22Rv1 (cell line): ENCODE results near the gene PKP4.

Experiments
- H3K27ac ChIP-seq: fragments of 450-650 bp; 2 replicates; pipeline ENCODE4 v1.5.1; 2017
- ZFX ChIP-seq: fragments of 450-650 bp; IDR thresholded peaks from 2 replicates; pipeline ENCODE4 v1.6.1; 2017; ENCODE audit warnings: antibody characterized with exemption, borderline replicate concordance
- TF ChIP-seq, protein P1 (sequence below): fragments of 450-650 bp; IDR thresholded peaks from 2 replicates; pipeline ENCODE4 v1.5.1; 2017; ENCODE audit warnings: mild to moderate bottlenecking

Gene PKP4

DNA sequence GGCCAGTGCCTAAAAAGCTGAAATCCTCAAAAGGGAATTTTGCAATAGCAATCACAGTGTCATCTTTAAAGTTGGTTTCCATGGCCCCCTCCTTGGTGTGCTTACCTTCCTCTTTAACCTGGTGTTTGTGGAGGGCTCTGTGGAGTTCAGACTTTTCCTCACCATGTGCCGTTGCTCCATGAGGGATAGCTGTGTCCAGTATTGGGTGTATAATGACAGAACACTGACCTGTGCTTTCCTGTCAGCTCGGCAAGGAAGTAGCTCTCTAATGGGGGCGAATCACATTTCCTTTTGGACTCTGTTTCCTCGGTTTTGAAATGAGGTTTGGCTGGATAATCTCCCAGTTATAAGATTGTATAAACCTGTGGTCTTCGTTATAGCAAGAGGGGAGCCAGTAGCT, 172.4 kb downstream of the PKP4 start:
- TF ChIP-seq ZFX, result no peak
- TF ChIP-seq, protein P1, sequence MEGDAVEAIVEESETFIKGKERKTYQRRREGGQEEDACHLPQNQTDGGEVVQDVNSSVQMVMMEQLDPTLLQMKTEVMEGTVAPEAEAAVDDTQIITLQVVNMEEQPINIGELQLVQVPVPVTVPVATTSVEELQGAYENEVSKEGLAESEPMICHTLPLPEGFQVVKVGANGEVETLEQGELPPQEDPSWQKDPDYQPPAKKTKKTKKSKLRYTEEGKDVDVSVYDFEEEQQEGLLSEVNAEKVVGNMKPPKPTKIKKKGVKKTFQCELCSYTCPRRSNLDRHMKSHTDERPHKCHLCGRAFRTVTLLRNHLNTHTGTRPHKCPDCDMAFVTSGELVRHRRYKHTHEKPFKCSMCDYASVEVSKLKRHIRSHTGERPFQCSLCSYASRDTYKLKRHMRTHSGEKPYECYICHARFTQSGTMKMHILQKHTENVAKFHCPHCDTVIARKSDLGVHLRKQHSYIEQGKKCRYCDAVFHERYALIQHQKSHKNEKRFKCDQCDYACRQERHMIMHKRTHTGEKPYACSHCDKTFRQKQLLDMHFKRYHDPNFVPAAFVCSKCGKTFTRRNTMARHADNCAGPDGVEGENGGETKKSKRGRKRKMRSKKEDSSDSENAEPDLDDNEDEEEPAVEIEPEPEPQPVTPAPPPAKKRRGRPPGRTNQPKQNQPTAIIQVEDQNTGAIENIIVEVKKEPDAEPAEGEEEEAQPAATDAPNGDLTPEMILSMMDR, result no peak
- no peak overlapping the region for H3K27ac ChIP-seq

DNA sequence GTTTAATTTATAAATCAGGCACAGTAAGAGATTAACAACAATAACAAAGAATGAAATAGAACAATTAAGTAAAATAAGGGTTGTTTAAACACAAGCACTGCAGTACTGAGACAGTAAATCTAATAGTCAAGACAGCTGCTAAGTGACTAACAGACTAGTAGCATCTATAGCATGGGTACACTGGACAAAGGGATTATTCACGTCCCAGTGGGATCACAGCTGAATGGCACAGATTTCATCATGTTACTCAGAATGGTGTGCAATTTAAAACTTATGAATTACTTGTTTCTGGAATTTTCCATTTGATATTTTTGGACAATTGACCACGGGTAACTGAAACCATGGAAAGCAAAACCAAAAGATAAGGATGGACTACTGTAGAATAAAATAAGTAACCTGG, 176.5 kb downstream of the PKP4 start:
- TF ChIP-seq, protein P1, result no peak
- no peak for TF ChIP-seq ZFX
- no peak overlapping the region for H3K27ac ChIP-seq

DNA sequence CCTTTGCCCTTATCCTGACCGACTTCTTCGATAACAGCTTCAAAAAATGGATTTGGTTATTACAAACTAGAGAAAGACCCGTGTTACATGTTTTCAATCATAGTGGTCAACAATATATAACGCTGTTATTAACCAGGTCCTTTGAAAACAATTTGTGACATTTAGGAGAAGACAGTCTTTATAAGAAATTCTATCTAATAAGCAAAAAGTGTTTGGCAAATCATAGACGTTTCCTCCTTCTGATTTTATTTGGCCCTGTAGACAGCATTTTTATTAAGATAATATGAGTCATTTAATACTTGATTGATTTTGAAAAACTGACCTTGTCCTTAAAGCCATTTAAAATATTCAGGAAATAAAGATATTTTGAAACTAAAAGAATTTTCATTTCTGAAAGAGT, 177.9 kb downstream of the PKP4 start:
- TF ChIP-seq, protein P1, result no peak
- no peak for TF ChIP-seq ZFX

DNA sequence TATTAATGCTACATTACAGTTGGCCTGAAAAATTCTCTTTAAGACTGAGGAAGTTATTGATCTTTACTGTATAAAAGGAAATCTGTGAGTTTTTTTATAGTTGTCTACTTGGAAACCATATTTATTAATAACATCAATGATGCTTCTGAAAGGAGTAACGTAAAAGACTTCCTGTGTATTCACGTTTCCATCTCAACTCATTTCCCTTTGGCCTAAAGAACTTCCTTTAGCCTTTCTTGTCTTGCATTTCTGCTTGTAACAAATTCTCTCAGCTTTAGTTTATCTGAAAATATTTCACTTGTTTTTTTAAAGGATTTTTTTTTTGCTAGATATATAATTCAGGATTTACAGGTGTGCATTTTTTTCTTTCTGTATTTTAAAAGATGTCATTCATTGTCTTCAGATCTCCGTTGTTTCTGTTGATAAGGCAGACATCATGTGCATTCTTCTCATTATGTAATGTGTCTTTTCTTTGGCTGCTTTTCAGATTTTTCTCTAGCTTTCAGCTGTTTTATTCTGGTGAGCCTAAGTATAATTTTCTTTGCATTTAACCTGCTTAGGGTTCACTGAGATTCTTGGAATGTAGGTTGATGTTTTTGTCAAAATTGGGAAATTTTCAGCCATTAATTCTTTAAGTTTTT, 179.3 kb downstream of the PKP4 start:
- no peak overlapping the region for H3K27ac ChIP-seq
- TF ChIP-seq ZFX, result no peak
- TF ChIP-seq, protein P1, result no peak

More for the DNA sequence above, 177.9 kb downstream of the PKP4 start:
- no peak overlapping the region for H3K27ac ChIP-seq

DNA sequence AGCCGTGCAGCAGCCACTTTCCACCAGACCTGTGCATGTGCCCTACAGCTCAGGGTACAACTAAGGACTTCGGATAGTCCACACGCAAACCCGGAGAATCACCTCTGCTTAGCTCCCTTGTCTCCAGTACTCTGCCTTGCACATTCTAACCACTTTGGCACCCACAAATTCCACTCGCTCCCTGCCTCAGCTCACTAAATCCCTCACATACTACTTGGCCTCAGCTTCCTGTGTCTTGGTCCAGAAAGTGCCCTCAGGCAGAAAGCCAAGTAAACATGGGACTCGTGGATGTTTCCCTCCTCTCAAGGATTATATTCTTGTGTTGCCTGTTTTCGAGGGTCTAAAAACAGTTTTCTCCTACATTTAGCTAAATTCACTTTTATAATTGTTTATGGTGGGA, 180.6 kb downstream of the PKP4 start:
- H3K27ac ChIP-seq, result no peak overlapping the region
- TF ChIP-seq, protein P1, result no peak
- no peak for TF ChIP-seq ZFX

DNA sequence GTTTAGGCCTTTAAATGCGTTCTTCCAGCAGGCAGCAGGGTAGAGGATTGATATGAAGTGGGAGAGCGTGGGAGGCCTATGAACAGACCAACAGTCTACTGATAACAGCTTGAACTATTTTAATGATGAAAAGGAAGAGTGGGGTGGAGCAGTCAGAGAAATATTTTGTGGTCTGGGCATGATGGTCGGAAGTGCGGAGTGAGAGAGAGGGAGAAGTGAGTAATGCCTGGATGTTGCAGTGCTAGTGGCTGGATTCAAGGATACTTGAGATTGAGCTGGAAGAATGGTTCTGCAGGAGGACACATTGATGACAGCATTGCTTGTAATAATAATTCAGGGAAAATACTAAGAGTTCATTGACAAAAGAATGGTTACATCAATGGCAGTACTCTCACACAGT, 187.4 kb downstream of the PKP4 start:
- no peak for TF ChIP-seq ZFX
- TF ChIP-seq, protein P1, result no peak
- no peak overlapping the region for H3K27ac ChIP-seq

DNA sequence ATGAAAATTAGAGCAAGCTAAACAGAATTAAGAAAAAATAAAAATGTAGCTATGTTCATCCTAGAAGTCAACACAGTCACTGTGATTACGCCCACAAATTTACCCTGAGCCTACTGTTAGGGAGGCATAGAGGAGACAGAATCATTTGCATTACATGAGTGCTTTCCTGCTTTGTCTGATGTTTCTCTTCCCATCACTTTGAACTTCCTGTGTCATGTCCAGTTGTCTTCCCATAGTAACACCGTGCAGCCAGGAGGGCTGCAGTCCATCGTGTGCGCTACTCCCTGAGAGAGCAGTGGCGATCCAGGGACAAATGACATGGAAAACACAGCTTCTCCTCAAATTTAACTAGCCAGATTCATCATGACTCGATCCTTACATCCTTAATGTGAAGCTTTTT, 188.5 kb downstream of the PKP4 start:
- no peak overlapping the region for H3K27ac ChIP-seq
- TF ChIP-seq, protein P1, result no peak
- TF ChIP-seq ZFX, result no peak
